ENCODE results near the gene OR5D18. TPM values are rescaled to one million over a fixed set of nuclear protein-coding genes. Genes with fewer than 3 reads are reported as not detected.

OR5D18 gene
- not detected for total RNA-seq

GRCh38 chr11:55819330-55819729, at the start of gene OR5D18:
OR5D18 (plus strand) TSS chr11:55819630; CDS start chr11:55819630, 0 bp downstream.
- no peak for DNase-seq (ENCODE audit: low spot score in 2 of 2)
- no peak for TF ChIP-seq POLR2A (IDR thresholded peaks at IDR 0.05)
- H3K4me3 ChIP-seq (ENCODE audit: low read depth, poor library complexity, severe bottlenecking) = no peak within 1 kb of the TSS
- intact Hi-C loops (cut with DNase I; ENCODE audit: low total_unique reads) = no loop called here
- WGBS, 2 donors = 76 to 85% methylated on average over 5 of the region's 5 CpGs

GRCh38 chr11:55773138-55773537, 46.3 kb upstream of the OR5D18 start, which contains the start of gene OR5D13:
OR5D13 (plus strand) TSS chr11:55773438; CDS start chr11:55773438, 0 bp downstream.
- no peak for DNase-seq (ENCODE audit: low spot score in 2 of 2)
- no peak within 1 kb of the TSS for H3K4me3 ChIP-seq (ENCODE audit: low read depth, poor library complexity, severe bottlenecking)
- intact Hi-C loops (cut with DNase I; ENCODE audit: low total_unique reads) = no loop called here
- TF ChIP-seq POLR2A (IDR thresholded peaks at IDR 0.05) = no peak
- no peak for TF ChIP-seq CTCF (IDR thresholded peaks at IDR 0.05)

- no peak for DNase-seq (ENCODE audit: low spot score in 2 of 2)
- intact Hi-C loops (cut with DNase I; ENCODE audit: low total_unique reads) = no loop called here
- TF ChIP-seq CTCF (IDR thresholded peaks at IDR 0.05) = no peak
- no peak for TF ChIP-seq POLR2A (IDR thresholded peaks at IDR 0.05)
- 81 to 90% methylated on average over 1 of the region's 1 CpG for WGBS, 2 donors
- no peak overlapping the region for H3K4me3 ChIP-seq (ENCODE audit: low read depth, poor library complexity, severe bottlenecking)
These were observed 27.8 kb upstream of the OR5D18 start for GRCh38 chr11:55791606-55792005.

GRCh38 chr11:55793321-55793720, 26.1 kb upstream of the OR5D18 start:
- intact Hi-C loops (cut with DNase I; ENCODE audit: low total_unique reads) = no loop called here
- 53 to 83% methylated on average over 2 of the region's 2 CpGs for WGBS, 2 donors
- H3K4me3 ChIP-seq (ENCODE audit: low read depth, poor library complexity, severe bottlenecking) = no peak overlapping the region
- TF ChIP-seq POLR2A (IDR thresholded peaks at IDR 0.05) (no peak), CTCF (IDR thresholded peaks at IDR 0.05) (no peak)
- no peak for DNase-seq (ENCODE audit: low spot score in 2 of 2)

GRCh38 chr11:55795256-55795655, 24.2 kb upstream of the OR5D18 start, which contains the start of gene OR5D14:
OR5D14 (plus strand) TSS chr11:55795556; CDS start chr11:55795556, 0 bp downstream.
- TF ChIP-seq POLR2A (IDR thresholded peaks at IDR 0.05) = no peak
- TF ChIP-seq CTCF (IDR thresholded peaks at IDR 0.05) = no peak
- no peak for DNase-seq (ENCODE audit: low spot score in 2 of 2)
- intact Hi-C loops (cut with DNase I; ENCODE audit: low total_unique reads) = no loop called here
- no peak within 1 kb of the TSS for H3K4me3 ChIP-seq (ENCODE audit: low read depth, poor library complexity, severe bottlenecking)

GRCh38 chr11:55806248-55806647, 13.2 kb upstream of the OR5D18 start:
- WGBS, 2 donors = 69 to 89% methylated on average over 1 of the region's 1 CpG
- no peak overlapping the region for H3K4me3 ChIP-seq (ENCODE audit: low read depth, poor library complexity, severe bottlenecking)
- intact Hi-C loops (cut with DNase I; ENCODE audit: low total_unique reads) = no loop called here
- no peak for DNase-seq (ENCODE audit: low spot score in 2 of 2)
- TF ChIP-seq POLR2A (IDR thresholded peaks at IDR 0.05) = no peak

- no peak for DNase-seq (ENCODE audit: low spot score in 2 of 2)
These were observed 8.4 kb upstream of the OR5D18 start, which contains the start of gene OR5L1 for GRCh38 chr11:55811067-55811466. OR5L1 (plus strand) TSS chr11:55811367; CDS start chr11:55811467, 100 bp downstream.

More at GRCh38 chr11:55811067-55811466, 8.4 kb upstream of the OR5D18 start, which contains the start of gene OR5L1:
- WGBS, 2 donors = 91 to 93% methylated on average over 1 of the region's 1 CpG
- TF ChIP-seq CTCF (IDR thresholded peaks at IDR 0.05) (no peak), POLR2A (IDR thresholded peaks at IDR 0.05) (no peak)
- intact Hi-C loops (cut with DNase I; ENCODE audit: low total_unique reads) = no loop called here
- H3K4me3 ChIP-seq (ENCODE audit: low read depth, poor library complexity, severe bottlenecking) = no peak within 1 kb of the TSS

All from lower leg skin (tissue), 4 donors.